Neural crest cell (in vitro differentiated cells): ENCODE measurements around the gene SMARCA1. TPM values are rescaled to one million over a fixed set of nuclear protein-coding genes. Genes with fewer than 3 reads are reported as not detected.
"Not testable (repeated sequence)": the region's sequence is repeated elsewhere in the genome, so short reads cannot be mapped to it uniquely, and the experiment has no call there.

ENCODE experiments used
- DNase-seq: peaks from one replicate; pipeline ENCODE4 v3.0.0; 2021; ENCODE audit warnings: low read depth, mixed read lengths, low spot score
- H3K27ac Mint-ChIP-seq: one replicate; pipeline ENCODE4 v1.8.0; 2021; ENCODE audit warnings: mild to moderate bottlenecking, mixed read lengths; ENCODE audit not compliant: unreplicated experiment
- H3K27me3 Mint-ChIP-seq: 2 replicates; pipeline ENCODE4 v1.8.0; 2021; ENCODE audit warnings: low read depth, mild to moderate bottlenecking, mixed read lengths
- H3K36me3 Mint-ChIP-seq: 2 replicates; pipeline ENCODE4 v1.8.0; 2021; ENCODE audit warnings: low read depth, mild to moderate bottlenecking, mixed read lengths
- H3K4me1 Mint-ChIP-seq: 2 replicates; pipeline ENCODE4 v1.8.0; 2021; ENCODE audit warnings: mixed read lengths
- H3K4me3 Mint-ChIP-seq: one replicate; pipeline ENCODE4 v1.8.0; 2021; ENCODE audit warnings: mild to moderate bottlenecking, mixed read lengths
- H3K9me3 Mint-ChIP-seq: 2 replicates; pipeline ENCODE4 v1.8.0; 2021; ENCODE audit warnings: mixed read lengths
- long read RNA-seq: library from polyadenylated mRNA; unstranded; transcript quantifications from one replicate; pipeline ENCODE4 v2.0.0, GENCODE V29; 2020
- total RNA-seq: library from RNA; stranded (reverse); gene quantifications from 2 replicates; pipeline ENCODE4 v1.2.1, GENCODE V29; 2021
- TF ChIP-seq, protein P1 (sequence below): fragments of 200-600 bp; sonication (generic); conservative IDR thresholded peaks from 2 replicates; pipeline ENCODE4 v1.5.0; 2021; ENCODE audit warnings: antibody characterized with exemption, mild to moderate bottlenecking

The SMARCA1 gene
- total RNA-seq, result 122 and 123 TPM in 2 replicates
- long read RNA-seq, full-length matches to known transcripts, result 86 of 794 reads
- long read RNA-seq, partial matches to known transcripts, result 635 of 794 reads
- long read RNA-seq, other reads (novel, unspliced or antisense), result 73 of 794 reads

- peaks cover 30% of the 10 kb centered on the region for H3K4me1 Mint-ChIP-seq
- peak; percentile 62 for DNase-seq
- H3K36me3 Mint-ChIP-seq, result no peaks in the 10 kb centered on the region
- H3K27me3 Mint-ChIP-seq, result no peaks in the 10 kb centered on the region
- H3K9me3 Mint-ChIP-seq, result peaks cover 3% of the 10 kb centered on the region
- TF ChIP-seq, protein P1, sequence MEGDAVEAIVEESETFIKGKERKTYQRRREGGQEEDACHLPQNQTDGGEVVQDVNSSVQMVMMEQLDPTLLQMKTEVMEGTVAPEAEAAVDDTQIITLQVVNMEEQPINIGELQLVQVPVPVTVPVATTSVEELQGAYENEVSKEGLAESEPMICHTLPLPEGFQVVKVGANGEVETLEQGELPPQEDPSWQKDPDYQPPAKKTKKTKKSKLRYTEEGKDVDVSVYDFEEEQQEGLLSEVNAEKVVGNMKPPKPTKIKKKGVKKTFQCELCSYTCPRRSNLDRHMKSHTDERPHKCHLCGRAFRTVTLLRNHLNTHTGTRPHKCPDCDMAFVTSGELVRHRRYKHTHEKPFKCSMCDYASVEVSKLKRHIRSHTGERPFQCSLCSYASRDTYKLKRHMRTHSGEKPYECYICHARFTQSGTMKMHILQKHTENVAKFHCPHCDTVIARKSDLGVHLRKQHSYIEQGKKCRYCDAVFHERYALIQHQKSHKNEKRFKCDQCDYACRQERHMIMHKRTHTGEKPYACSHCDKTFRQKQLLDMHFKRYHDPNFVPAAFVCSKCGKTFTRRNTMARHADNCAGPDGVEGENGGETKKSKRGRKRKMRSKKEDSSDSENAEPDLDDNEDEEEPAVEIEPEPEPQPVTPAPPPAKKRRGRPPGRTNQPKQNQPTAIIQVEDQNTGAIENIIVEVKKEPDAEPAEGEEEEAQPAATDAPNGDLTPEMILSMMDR, result no peak
- peak within 1 kb of the TSS; percentile 91 for H3K27ac Mint-ChIP-seq
- peak within 1 kb of the TSS; percentile 100 for H3K4me3 Mint-ChIP-seq
Measured at GRCh38 chrX:129523079-129523911, at the start of gene SMARCA1. SMARCA1 (minus strand) TSS chrX:129523490; CDS start chrX:129523370, 120 bp downstream.

- Mint-ChIP-seq H3K9me3 (no peaks in the 10 kb centered on the region), H3K4me3 (no peak overlapping the region), H3K27me3 (no peaks in the 10 kb centered on the region), H3K27ac (no peak overlapping the region), H3K36me3 (peaks cover 40% of the 10 kb centered on the region), H3K4me1 (no peaks in the 10 kb centered on the region)
- DNase-seq, result no peak
- TF ChIP-seq, protein P1, result no peak
Measured at GRCh38 chrX:129572422-129572821, 49.1 kb upstream of the SMARCA1 start.

DNA sequence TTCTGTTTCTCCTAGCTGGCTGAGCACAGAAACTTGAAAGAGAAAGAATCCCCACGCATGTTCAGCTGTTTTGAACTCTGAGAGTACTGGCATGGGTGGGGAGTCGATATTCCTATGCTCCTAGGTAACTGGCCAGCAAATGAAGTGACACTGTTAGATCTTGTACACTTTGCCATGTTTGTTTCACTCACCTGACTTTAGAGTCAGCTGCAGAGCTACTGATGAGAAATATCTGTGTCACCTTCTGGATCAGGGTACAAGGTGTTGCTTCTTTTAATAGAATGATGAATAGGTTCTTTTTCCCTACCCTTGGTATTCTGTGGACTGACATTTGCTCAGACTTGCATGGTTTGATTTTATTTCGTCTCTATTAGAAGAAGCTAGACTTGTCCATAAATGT, 45.1 kb upstream of the SMARCA1 start:
- Mint-ChIP-seq H3K4me3 (no peak overlapping the region), H3K4me1 (no peaks in the 10 kb centered on the region), H3K27me3 (no peaks in the 10 kb centered on the region), H3K27ac (no peak overlapping the region), H3K36me3 (peaks cover 24% of the 10 kb centered on the region), H3K9me3 (peaks cover 2% of the 10 kb centered on the region)
- no peak for DNase-seq
- TF ChIP-seq, protein P1, result no peak

DNA sequence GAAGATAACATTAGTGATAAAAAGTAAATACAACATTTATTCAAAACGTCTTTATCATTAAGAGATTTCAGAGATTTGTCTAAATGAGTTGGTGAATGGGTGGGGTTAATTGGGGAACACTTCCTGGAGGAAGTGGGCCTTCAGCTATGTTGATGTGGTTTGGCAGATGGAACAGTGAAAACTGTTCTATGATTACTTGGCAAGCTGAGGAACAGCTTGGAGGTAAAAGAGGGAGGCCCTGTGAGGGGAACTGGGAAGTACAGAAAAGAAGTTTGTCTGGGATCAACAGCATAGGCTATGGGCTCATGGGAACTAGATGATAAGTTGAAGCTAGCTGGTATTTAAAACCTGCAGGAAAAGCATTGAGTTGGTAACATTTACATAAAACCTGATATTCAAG, 42.8 kb upstream of the SMARCA1 start:
- H3K36me3 Mint-ChIP-seq, result peaks cover 31% of the 10 kb centered on the region
- H3K27ac Mint-ChIP-seq, result no peak overlapping the region

DNA sequence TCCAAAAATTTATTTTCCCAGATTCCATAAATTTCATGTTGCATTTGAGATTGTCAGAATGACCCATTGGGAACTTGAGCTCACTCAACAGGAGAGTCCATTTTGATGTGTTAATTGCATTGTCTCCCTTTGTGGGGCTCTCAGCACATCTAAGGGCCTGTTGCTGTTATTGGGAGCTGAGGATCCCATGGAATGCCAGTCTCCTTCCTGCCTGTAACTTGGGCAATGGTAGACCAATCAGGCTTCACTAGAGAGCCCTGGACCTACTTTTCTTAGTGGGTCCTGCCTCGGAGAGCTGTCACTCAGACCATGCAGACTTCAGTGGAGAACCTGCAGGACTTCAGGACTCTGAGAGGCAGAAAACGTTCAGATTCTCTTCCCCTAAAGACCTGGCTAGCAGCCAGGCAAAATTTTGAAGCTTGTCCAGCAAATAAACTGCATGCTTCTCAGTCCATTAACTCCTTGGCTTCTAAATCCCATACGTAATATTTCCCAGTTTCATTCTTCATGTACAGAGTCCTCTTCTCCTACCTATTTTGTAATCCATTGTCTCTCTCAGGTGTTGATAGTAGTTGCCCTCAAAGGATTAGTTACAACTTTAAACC, 41.9 kb upstream of the SMARCA1 start:
- Mint-ChIP-seq H3K27me3 (no peaks in the 10 kb centered on the region), H3K4me1 (no peaks in the 10 kb centered on the region), H3K36me3 (peaks cover 36% of the 10 kb centered on the region), H3K9me3 (peaks cover 2% of the 10 kb centered on the region), H3K27ac (no peak overlapping the region), H3K4me3 (no peak overlapping the region)
- TF ChIP-seq, protein P1, result no peak
- no peak for DNase-seq

More for the DNA sequence above, 42.8 kb upstream of the SMARCA1 start:
- TF ChIP-seq, protein P1, result no peak
- Mint-ChIP-seq H3K27me3 (no peaks in the 10 kb centered on the region), H3K9me3 (peaks cover 2% of the 10 kb centered on the region), H3K4me3 (no peak overlapping the region), H3K4me1 (no peaks in the 10 kb centered on the region)
- DNase-seq, result no peak

- H3K36me3 Mint-ChIP-seq, result peaks cover 41% of the 10 kb centered on the region
- H3K4me3 Mint-ChIP-seq, H3K4me1 Mint-ChIP-seq, DNase-seq, H3K27ac Mint-ChIP-seq, H3K9me3 Mint-ChIP-seq, H3K27me3 Mint-ChIP-seq: not testable (repeated sequence)
Measured at GRCh38 chrX:129564345-129564744, 41.1 kb upstream of the SMARCA1 start.
